Activated naive CD8-positive, alpha-beta T cell (primary cell): ENCODE results near the gene SPSB3.

ENCODE experiments used
- H3K27ac Mint-ChIP-seq: one replicate; pipeline ENCODE4 v1.8.0; 2021; ENCODE audit warnings: mixed read lengths
- H3K27me3 Mint-ChIP-seq: one replicate; pipeline ENCODE4 v1.8.0; 2021; ENCODE audit warnings: mixed read lengths
- H3K36me3 Mint-ChIP-seq: one replicate; pipeline ENCODE4 v1.8.0; 2021; ENCODE audit warnings: mixed read lengths
- H3K4me1 Mint-ChIP-seq: one replicate; pipeline ENCODE4 v1.8.0; 2021; ENCODE audit warnings: low read depth, mixed read lengths
- H3K4me3 Mint-ChIP-seq: one replicate; pipeline ENCODE4 v1.8.0; 2021; ENCODE audit warnings: mild to moderate bottlenecking, mixed read lengths
- H3K9me3 Mint-ChIP-seq: one replicate; pipeline ENCODE4 v1.8.0; 2021; ENCODE audit warnings: low read depth, mixed read lengths

SPSB3 gene

GRCh38 chr16:1757714-1758461 lies 24.5 kb downstream of the SPSB3 start:
- no peak overlapping the region for H3K27ac Mint-ChIP-seq
- H3K4me3 Mint-ChIP-seq = no peak overlapping the region
- H3K4me1 Mint-ChIP-seq = peaks cover 5% of the 10 kb centered on the region
- H3K36me3 Mint-ChIP-seq = no peaks in the 10 kb centered on the region
- H3K9me3 Mint-ChIP-seq = no peaks in the 10 kb centered on the region
- H3K27me3 Mint-ChIP-seq = no peaks in the 10 kb centered on the region

DNA sequence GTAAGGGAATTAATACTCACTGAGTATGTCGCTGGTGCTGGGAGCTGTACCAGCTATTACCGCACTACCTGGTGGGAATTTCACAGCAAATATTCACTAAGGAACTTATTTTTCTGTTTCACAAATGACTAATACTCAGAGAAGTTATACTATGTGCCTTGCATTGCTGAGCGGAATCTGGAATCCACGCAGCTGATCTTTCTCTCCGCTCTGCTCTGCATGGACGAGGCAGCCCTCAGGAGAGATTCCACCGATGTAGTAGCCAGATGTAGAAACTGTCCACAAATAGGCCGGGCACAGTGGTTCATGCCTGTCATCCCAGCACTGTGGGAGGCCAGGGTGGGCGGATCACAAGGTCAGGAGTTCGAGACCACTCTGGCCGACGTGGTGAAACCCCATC lies 28.2 kb downstream of the SPSB3 start:
- Mint-ChIP-seq H3K4me1 (peaks cover 5% of the 10 kb centered on the region), H3K27me3 (no peaks in the 10 kb centered on the region), H3K27ac (no peak overlapping the region), H3K4me3 (no peak overlapping the region), H3K9me3 (no peaks in the 10 kb centered on the region), H3K36me3 (no peaks in the 10 kb centered on the region)

GRCh38 chr16:1752853-1753252 lies 29.5 kb downstream of the SPSB3 start:
- Mint-ChIP-seq H3K27me3 (no peaks in the 10 kb centered on the region), H3K9me3 (no peaks in the 10 kb centered on the region), H3K4me1 (peaks cover 5% of the 10 kb centered on the region), H3K4me3 (no peak overlapping the region), H3K27ac (no peak overlapping the region), H3K36me3 (no peaks in the 10 kb centered on the region)

- H3K4me1 Mint-ChIP-seq = peaks cover 3% of the 10 kb centered on the region
- H3K36me3 Mint-ChIP-seq = no peaks in the 10 kb centered on the region
- H3K4me3 Mint-ChIP-seq = no peak overlapping the region
- no peak overlapping the region for H3K27ac Mint-ChIP-seq
- no peaks in the 10 kb centered on the region for H3K27me3 Mint-ChIP-seq
- no peaks in the 10 kb centered on the region for H3K9me3 Mint-ChIP-seq
Measured at GRCh38 chr16:1751946-1752345, 30.4 kb downstream of the SPSB3 start.

GRCh38 chr16:1749152-1750117 lies 32.9 kb downstream of the SPSB3 start:
- H3K4me3 Mint-ChIP-seq = no peak overlapping the region
- H3K36me3 Mint-ChIP-seq = no peaks in the 10 kb centered on the region
- no peaks in the 10 kb centered on the region for H3K27me3 Mint-ChIP-seq
- no peak overlapping the region for H3K27ac Mint-ChIP-seq
- H3K4me1 Mint-ChIP-seq = no peaks in the 10 kb centered on the region
- H3K9me3 Mint-ChIP-seq = no peaks in the 10 kb centered on the region

DNA sequence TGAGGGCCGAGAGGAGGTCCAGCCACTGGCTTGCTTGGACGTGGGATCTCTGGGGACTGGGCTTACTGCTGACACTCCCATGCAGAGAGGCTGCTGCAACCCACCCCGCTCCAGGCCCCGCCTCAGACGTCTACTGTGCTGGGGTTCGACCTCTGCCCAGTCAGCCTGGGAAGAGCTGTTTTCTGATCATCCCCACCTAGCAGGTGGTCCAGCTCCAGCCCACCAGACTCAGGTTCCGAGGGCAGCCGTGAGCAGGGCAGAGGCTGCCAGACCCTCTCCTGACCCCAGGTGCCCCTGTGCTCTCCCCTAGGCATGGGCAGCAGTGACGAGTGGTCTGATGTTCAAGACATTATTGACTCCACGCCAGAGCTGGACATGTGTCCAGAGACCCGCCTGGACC lies 34.4 kb downstream of the SPSB3 start:
- no peaks in the 10 kb centered on the region for H3K36me3 Mint-ChIP-seq
- no peak overlapping the region for H3K4me3 Mint-ChIP-seq
- H3K27me3 Mint-ChIP-seq = no peaks in the 10 kb centered on the region
- H3K27ac Mint-ChIP-seq = no peak overlapping the region
- H3K4me1 Mint-ChIP-seq = no peaks in the 10 kb centered on the region
- H3K9me3 Mint-ChIP-seq = no peaks in the 10 kb centered on the region

DNA sequence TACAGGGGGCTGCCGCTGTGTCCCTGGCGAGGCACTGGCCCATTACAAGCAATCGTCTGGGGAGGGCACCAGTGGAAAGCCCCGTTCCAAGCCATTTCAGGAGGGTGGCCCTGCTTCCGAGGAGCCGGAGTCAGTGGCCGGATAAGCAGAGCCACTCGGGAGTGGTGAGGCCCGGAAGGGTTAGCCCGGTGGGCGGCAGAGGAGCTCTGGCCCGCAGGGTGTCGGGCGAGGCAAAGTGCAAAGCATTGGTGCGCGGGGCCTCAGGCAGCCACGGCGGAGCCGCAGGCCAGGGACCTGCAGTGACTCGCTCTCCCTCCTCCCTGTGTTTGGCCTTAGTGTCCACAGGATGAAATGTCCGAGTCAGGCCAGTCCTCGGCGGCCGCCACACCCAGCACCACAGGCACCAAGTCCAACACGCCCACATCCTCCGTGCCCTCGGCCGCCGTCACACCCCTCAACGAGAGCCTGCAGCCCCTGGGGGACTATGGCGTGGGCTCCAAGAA lies 35.6 kb downstream of the SPSB3 start:
- H3K36me3 Mint-ChIP-seq = no peaks in the 10 kb centered on the region
- H3K4me1 Mint-ChIP-seq = no peaks in the 10 kb centered on the region
- H3K27ac Mint-ChIP-seq = no peak overlapping the region
- no peaks in the 10 kb centered on the region for H3K9me3 Mint-ChIP-seq
- H3K27me3 Mint-ChIP-seq = no peaks in the 10 kb centered on the region
- H3K4me3 Mint-ChIP-seq = no peak overlapping the region

GRCh38 chr16:1745900-1746692 lies 36.3 kb downstream of the SPSB3 start:
- no peak overlapping the region for H3K27ac Mint-ChIP-seq
- no peaks in the 10 kb centered on the region for H3K27me3 Mint-ChIP-seq
- no peaks in the 10 kb centered on the region for H3K4me1 Mint-ChIP-seq
- no peak overlapping the region for H3K4me3 Mint-ChIP-seq
- no peaks in the 10 kb centered on the region for H3K9me3 Mint-ChIP-seq
- H3K36me3 Mint-ChIP-seq = no peaks in the 10 kb centered on the region

DNA sequence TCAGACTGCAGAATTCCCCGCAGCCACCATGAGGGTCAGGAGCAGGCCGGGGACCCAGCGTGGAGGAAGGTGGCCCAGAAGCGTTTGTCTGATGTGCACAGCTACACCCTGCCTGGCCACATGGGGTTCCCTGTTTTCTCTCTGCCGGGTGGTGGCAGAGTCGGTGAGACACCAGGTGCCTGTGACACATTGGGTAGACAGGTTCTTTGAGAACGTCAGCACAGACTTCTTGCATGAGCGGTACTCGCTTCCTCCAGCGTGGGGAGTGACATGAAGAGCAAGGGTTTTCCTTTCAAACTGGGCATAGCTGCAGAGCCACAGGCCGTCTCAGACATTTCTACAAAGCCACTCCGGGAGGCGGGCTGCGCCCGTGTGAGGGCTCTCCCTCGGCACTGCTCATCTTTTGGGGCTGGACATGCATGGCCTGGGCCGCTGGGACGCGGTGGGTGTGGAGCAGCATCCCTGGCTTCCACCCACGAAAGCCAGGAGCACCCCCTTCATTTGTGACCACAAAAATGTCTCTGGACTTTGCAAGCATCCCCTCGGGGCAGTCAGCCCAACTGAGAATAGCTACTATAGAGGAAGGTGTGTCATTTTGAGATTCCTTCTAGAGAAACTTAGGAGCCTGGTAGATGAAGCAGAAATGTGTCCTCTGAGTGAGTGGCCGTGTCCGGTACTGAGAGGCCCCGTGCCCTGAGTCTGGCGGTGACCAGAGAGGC lies 37.0 kb downstream of the SPSB3 start:
- Mint-ChIP-seq H3K4me1 (no peaks in the 10 kb centered on the region), H3K9me3 (no peaks in the 10 kb centered on the region), H3K4me3 (no peak overlapping the region), H3K36me3 (no peaks in the 10 kb centered on the region), H3K27me3 (no peaks in the 10 kb centered on the region), H3K27ac (no peak overlapping the region)

DNA sequence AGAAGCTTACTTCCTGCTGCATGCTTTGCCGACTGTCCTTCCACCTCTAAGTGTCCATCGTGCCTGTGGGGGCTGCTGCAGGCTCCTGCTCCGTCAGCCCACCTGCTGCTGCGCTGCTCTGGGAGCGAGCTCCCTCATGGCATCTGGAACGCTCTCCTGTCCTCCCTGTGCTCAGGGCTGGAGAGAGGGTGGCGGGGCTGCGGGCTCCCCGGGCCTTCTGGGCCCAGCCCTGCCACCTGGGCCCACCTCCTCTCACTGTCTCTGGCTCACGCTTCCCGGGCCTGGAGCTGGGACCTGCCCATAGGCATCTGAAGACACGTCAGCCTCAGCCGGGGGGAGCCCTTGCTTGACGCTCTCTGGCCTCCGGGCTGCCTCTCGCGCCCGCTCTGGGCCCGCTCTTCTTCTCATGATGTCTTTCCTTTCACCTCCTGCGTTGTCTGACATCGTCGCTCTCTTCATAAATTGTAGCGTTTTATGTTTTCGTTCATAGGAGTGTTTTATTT lies 38.0 kb downstream of the SPSB3 start:
- H3K36me3 Mint-ChIP-seq = no peaks in the 10 kb centered on the region
- H3K9me3 Mint-ChIP-seq = no peaks in the 10 kb centered on the region
- no peaks in the 10 kb centered on the region for H3K27me3 Mint-ChIP-seq
- no peak overlapping the region for H3K4me3 Mint-ChIP-seq
- H3K4me1 Mint-ChIP-seq = no peaks in the 10 kb centered on the region
- no peak overlapping the region for H3K27ac Mint-ChIP-seq

DNA sequence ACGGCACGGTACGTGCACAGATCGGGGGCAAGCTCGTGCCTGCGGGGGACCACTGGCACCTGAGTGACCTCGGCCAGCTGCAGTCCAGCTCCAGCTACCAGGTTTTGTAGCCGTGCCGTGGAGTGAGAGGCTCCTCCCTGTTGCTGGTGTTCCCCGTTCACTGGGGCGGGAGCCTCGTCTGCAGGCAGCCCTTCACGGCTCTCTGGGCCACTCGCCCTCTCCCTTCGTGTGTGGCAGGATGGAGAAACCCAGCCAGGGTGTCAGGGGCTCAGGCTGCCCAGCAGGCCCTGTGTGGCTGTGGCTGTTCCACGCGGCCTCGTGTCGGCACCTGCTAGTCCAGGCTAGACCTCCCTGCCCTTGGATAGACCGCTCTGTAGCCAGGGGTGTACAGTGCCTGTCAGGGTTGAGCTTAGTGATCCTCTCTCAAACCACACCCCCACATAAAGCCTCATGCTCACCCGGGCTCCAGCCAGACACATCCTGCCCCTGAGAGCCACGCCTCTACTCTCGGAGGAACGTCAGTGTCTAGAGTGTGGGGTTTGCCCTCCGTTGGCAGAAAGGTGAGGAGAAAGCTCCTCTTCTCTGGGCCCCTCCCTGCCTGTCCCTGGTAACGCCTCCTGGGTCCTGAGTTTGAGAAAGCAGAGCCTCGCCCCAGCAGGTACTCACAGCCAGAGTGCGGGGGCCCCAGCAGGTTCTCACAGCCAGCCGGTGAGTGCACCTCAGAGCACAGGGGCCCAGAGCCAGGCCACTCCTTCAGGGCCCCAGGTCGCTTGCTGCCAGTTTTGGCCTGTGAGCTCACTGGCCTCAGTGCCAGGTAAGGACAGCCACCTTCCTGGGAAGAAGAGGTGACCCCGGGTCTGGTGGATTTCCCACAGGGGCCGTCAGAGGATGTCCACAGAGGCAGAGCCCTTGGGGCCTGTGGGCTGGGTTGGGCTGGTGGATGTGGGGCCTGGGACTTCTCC lies 38.7 kb downstream of the SPSB3 start:
- H3K27ac Mint-ChIP-seq = no peak overlapping the region
- no peaks in the 10 kb centered on the region for H3K27me3 Mint-ChIP-seq
- no peaks in the 10 kb centered on the region for H3K9me3 Mint-ChIP-seq
- no peaks in the 10 kb centered on the region for H3K36me3 Mint-ChIP-seq
- H3K4me1 Mint-ChIP-seq = no peaks in the 10 kb centered on the region
- H3K4me3 Mint-ChIP-seq = no peak overlapping the region

GRCh38 chr16:1741553-1742165 lies 40.7 kb downstream of the SPSB3 start:
- Mint-ChIP-seq H3K4me1 (no peaks in the 10 kb centered on the region), H3K36me3 (no peaks in the 10 kb centered on the region), H3K27ac (no peak overlapping the region)

More at GRCh38 chr16:1741553-1742165, 40.7 kb downstream of the SPSB3 start:
- H3K27me3 Mint-ChIP-seq = no peaks in the 10 kb centered on the region
- H3K9me3 Mint-ChIP-seq = no peaks in the 10 kb centered on the region
- H3K4me3 Mint-ChIP-seq = no peak overlapping the region
